HL-60 (cell line): ENCODE results near the gene GAS5.

Experiments
- CTCF ChIP-seq: IDR thresholded peaks from one replicate; pipeline ENCODE4 v1.5.1; 2011; ENCODE audit warnings: low read length, control low read depth, inconsistent platforms; ENCODE audit not compliant: insufficient read depth
- POLR2AphosphoS5 ChIP-seq: IDR thresholded peaks from 2 replicates; pipeline ENCODE4 v1.6.1; 2012; ENCODE audit warnings: low read depth

- no peak for TF ChIP-seq CTCF
- TF ChIP-seq POLR2AphosphoS5: no peak
These were observed 1.2 kb downstream of the GAS5 start for GRCh38 chr1:173866413-173867115.
